Colonic mucosa (tissue), 4 donors: ENCODE results near the gene MS4A15. TPM values are rescaled to one million over a fixed set of nuclear protein-coding genes. Genes with fewer than 3 reads are reported as not detected.

ENCODE experiments used
- DNase-seq: peaks from one replicate; pipeline ENCODE4 v3.0.0-alpha.2; 2020
- H3K27ac ChIP-seq: fragments of 200-600 bp; one replicate; pipeline ENCODE4 v1.8.0; 2021
- H3K27me3 ChIP-seq: fragments of 200-600 bp; one replicate; pipeline ENCODE4 v1.8.0; 2021
- H3K36me3 ChIP-seq: fragments of 200-600 bp; one replicate; pipeline ENCODE4 v1.8.0; 2021
- H3K4me1 ChIP-seq: fragments of 200-600 bp; one replicate; pipeline ENCODE4 v1.8.0; 2021; ENCODE audit warnings: mild to moderate bottlenecking
- H3K4me3 ChIP-seq: fragments of 200-600 bp; one replicate; pipeline ENCODE4 v1.8.0; 2021
- H3K9ac ChIP-seq, 2 donors: one replicate each; pipeline ENCODE4 v1.7.0; 2013; ENCODE audit warnings: control low read depth in 2 of 2, low read depth in 2 of 2, low read length in 2 of 2
- H3K9me3 ChIP-seq: fragments of 200-600 bp; one replicate; pipeline ENCODE4 v1.8.0; 2021
- intact Hi-C: fragments of 100-400 bp; cut with DNase I; formaldehyde crosslinking; loops from one replicate; pipeline ENCODE4 v1.14.1; 2022
- total RNA-seq, 2 donors: library from RNA; stranded (reverse); fragmentation: NEBNext Ultra II Directional in 1 of 2; extraction: Animal tissue kit (Norgen Biotek cat#: 25700) in 1 of 2; gene quantifications; one replicate each; pipeline ENCODE4 v1.2.1, GENCODE V29; 2021
- TF ChIP-seq, protein P1 (sequence below): fragments of 200-600 bp; IDR thresholded peaks from one replicate; pipeline ENCODE4 v1.8.0; 2022; ENCODE audit warnings: antibody characterized with exemption, mild to moderate bottlenecking
- donor health status: healthy.
- donor health status: DM: no; HTN: no; CAD: no.
- donor health status: DM: no; HTN: no; CAD: no.

The MS4A15 gene
- total RNA-seq, 2 donors from 2014 or later = 0.13 TPM; not detected in 1

GRCh38 chr11:60777106-60777505 is 20.4 kb downstream of the MS4A15 start:
- intact Hi-C loops = loop anchor here (5.0 kb wide), 1 partner anchor 120 kb away; no protein-coding TSS in a partner anchor
- Histone ChIP-seq H3K4me1 (no peaks in the 10 kb centered on the region), H3K27me3 (no peaks in the 10 kb centered on the region), H3K36me3 (no peaks in the 10 kb centered on the region), H3K4me3 (no peak overlapping the region), H3K9ac (no peak overlapping the region), H3K9me3 (no peaks in the 10 kb centered on the region), H3K27ac (no peak overlapping the region)
- no peak for DNase-seq
- TF ChIP-seq, protein P1, sequence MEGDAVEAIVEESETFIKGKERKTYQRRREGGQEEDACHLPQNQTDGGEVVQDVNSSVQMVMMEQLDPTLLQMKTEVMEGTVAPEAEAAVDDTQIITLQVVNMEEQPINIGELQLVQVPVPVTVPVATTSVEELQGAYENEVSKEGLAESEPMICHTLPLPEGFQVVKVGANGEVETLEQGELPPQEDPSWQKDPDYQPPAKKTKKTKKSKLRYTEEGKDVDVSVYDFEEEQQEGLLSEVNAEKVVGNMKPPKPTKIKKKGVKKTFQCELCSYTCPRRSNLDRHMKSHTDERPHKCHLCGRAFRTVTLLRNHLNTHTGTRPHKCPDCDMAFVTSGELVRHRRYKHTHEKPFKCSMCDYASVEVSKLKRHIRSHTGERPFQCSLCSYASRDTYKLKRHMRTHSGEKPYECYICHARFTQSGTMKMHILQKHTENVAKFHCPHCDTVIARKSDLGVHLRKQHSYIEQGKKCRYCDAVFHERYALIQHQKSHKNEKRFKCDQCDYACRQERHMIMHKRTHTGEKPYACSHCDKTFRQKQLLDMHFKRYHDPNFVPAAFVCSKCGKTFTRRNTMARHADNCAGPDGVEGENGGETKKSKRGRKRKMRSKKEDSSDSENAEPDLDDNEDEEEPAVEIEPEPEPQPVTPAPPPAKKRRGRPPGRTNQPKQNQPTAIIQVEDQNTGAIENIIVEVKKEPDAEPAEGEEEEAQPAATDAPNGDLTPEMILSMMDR = no peak

DNA sequence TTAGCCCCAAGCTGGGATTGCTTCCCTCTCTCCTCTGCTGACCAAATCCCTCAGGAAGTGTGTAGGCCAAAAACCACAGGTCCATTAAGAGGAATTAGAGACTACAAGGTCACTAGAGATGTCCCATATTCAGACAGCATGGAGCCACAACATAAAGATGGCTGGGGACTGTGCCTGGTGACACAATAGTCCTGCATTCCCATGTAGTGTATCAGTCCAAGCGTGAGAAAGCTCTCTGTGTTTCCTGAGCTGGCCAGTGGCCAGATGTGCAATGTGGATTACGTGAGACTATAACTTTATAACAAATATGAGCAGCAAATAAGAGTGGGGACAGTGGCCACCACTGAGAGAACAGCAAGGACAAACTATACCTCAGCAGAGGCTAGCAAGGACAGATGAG is 20.9 kb downstream of the MS4A15 start:
- TF ChIP-seq, protein P1 = no peak
- intact Hi-C loops = loop anchor here (5.0 kb wide), 1 partner anchor 120 kb away; no protein-coding TSS in a partner anchor
- Histone ChIP-seq H3K27me3 (no peaks in the 10 kb centered on the region), H3K4me3 (no peak overlapping the region), H3K36me3 (no peaks in the 10 kb centered on the region), H3K9ac (no peak overlapping the region), H3K9me3 (no peaks in the 10 kb centered on the region), H3K4me1 (no peaks in the 10 kb centered on the region), H3K27ac (no peak overlapping the region)
- no peak for DNase-seq

- intact Hi-C loops = no loop called here
- TF ChIP-seq, protein P1 = no peak
- DNase-seq = no peak
- Histone ChIP-seq H3K4me3 (no peak overlapping the region), H3K4me1 (no peaks in the 10 kb centered on the region), H3K9me3 (no peaks in the 10 kb centered on the region), H3K36me3 (no peaks in the 10 kb centered on the region), H3K9ac (no peak overlapping the region), H3K27me3 (no peaks in the 10 kb centered on the region), H3K27ac (no peak overlapping the region)
Observed at GRCh38 chr11:60780065-60780464, 23.4 kb downstream of the MS4A15 start.

- Histone ChIP-seq H3K36me3 (no peaks in the 10 kb centered on the region), H3K4me1 (no peaks in the 10 kb centered on the region), H3K9me3 (no peaks in the 10 kb centered on the region), H3K27ac (no peak overlapping the region), H3K9ac (no peak overlapping the region), H3K27me3 (no peaks in the 10 kb centered on the region), H3K4me3 (no peak overlapping the region)
- DNase-seq = no peak
- TF ChIP-seq, protein P1 = no peak
- intact Hi-C loops = no loop called here
Observed at GRCh38 chr11:60780774-60781173, 24.1 kb downstream of the MS4A15 start.

DNA sequence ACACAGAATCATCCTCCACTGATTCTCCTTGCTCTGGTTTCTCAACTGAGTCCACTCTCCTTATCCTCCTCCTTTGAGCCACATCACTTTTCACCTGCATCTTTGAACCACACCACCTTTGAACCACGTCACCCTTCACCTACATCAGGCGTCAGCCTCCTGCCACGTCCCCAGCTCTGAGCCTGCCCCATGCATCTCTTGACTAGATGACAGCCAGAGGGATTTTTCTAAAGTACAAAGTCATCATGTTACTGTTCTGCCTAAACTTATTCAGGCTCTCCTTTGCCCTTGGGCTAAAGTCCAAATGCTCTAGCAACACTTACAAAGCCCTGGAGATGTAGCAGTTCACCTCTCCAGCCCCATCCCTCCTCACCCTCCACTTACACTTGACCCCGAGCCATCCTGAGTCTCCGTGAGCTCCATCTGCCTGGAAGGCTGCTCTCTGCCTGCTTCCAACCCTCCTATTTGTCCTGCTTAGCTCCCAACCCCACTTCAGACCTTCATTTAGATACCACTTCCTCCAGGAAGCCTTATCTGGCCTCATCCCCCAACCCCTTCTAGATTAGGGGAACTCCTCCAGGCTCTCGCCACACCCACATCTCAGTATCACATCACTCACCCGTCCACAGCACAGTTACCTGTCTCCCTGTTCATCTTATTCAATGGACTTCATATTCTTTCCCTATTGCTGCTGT is 24.8 kb downstream of the MS4A15 start:
- Histone ChIP-seq H3K4me1 (no peaks in the 10 kb centered on the region), H3K4me3 (no peak overlapping the region), H3K27ac (no peak overlapping the region), H3K9ac (no peak overlapping the region), H3K9me3 (no peaks in the 10 kb centered on the region), H3K36me3 (no peaks in the 10 kb centered on the region), H3K27me3 (no peaks in the 10 kb centered on the region)
- no peak for DNase-seq
- TF ChIP-seq, protein P1 = no peak
- intact Hi-C loops = no loop called here
